Mesothelial cell of epicardium (in vitro differentiated cells): ENCODE measurements around the gene CAMKK2. TPM values are rescaled to one million over a fixed set of nuclear protein-coding genes. Genes with fewer than 3 reads are reported as not detected.
"Not testable (repeated sequence)": the region's sequence is repeated elsewhere in the genome, so short reads cannot be mapped to it uniquely, and the experiment has no call there.

Experiments
- DNase-seq, 2 experiments: peaks; one replicate each; pipeline ENCODE4 v3.0.0; 2021; ENCODE audit warnings: low spot score in 2 of 2; ENCODE audit not compliant: unreplicated experiment in 2 of 2
- H3K27ac Mint-ChIP-seq: 2 replicates; pipeline ENCODE4 v1.8.0; 2021; ENCODE audit warnings: mixed read lengths
- H3K27me3 Mint-ChIP-seq: 2 replicates; pipeline ENCODE4 v1.8.0; 2021; ENCODE audit warnings: low read depth, mixed read lengths
- H3K36me3 Mint-ChIP-seq: 2 replicates; pipeline ENCODE4 v1.8.0; 2021; ENCODE audit warnings: mixed read lengths
- H3K4me1 Mint-ChIP-seq: 2 replicates; pipeline ENCODE4 v1.8.0; 2021; ENCODE audit warnings: mixed read lengths
- H3K4me3 Mint-ChIP-seq: 2 replicates; pipeline ENCODE4 v1.8.0; 2021; ENCODE audit warnings: mild to moderate bottlenecking, moderate library complexity, mixed read lengths
- H3K9me3 Mint-ChIP-seq: 2 replicates; pipeline ENCODE4 v1.8.0; 2021; ENCODE audit warnings: mixed read lengths
- CTCF ChIP-seq: fragments of 200-600 bp; sonication (generic); IDR thresholded peaks from one replicate; pipeline ENCODE4 v1.5.0; 2021; ENCODE audit warnings: antibody characterized with exemption; ENCODE audit not compliant: unreplicated experiment
- total RNA-seq: library from RNA; stranded (reverse); gene quantifications from 3 replicates; pipeline ENCODE4 v1.2.1, GENCODE V29; 2021

Gene CAMKK2
- total RNA-seq, 1 donor from 2014 or later, result 27.6 TPM

GRCh38 chr12:121228919-121229665, 67.4 kb downstream of the CAMKK2 start:
- Mint-ChIP-seq H3K4me1 (peaks cover 7% of the 10 kb centered on the region), H3K9me3 (no peaks in the 10 kb centered on the region), H3K27ac (no peak overlapping the region), H3K27me3 (no peaks in the 10 kb centered on the region), H3K4me3 (no peak overlapping the region), H3K36me3 (peaks cover 4% of the 10 kb centered on the region)
- no peak for TF ChIP-seq CTCF
- DNase-seq, result no peak

GRCh38 chr12:121227294-121227693, 69.2 kb downstream of the CAMKK2 start:
- H3K36me3 Mint-ChIP-seq, result peaks cover 10% of the 10 kb centered on the region
- H3K27ac Mint-ChIP-seq, result peak overlapping the region; percentile 93
- no peak for DNase-seq
- no peak for TF ChIP-seq CTCF
- H3K4me3 Mint-ChIP-seq, result no peak overlapping the region
- H3K9me3 Mint-ChIP-seq, result no peaks in the 10 kb centered on the region
- H3K4me1 Mint-ChIP-seq, result peaks cover 7% of the 10 kb centered on the region
- H3K27me3 Mint-ChIP-seq, result no peaks in the 10 kb centered on the region

GRCh38 chr12:121226871-121227270, 69.6 kb downstream of the CAMKK2 start:
- not testable (repeated sequence) for H3K27me3 Mint-ChIP-seq

GRCh38 chr12:121226399-121226798, 70.1 kb downstream of the CAMKK2 start:
- no peak for TF ChIP-seq CTCF
- Mint-ChIP-seq H3K4me1 (peaks cover 7% of the 10 kb centered on the region), H3K27me3 (no peaks in the 10 kb centered on the region), H3K27ac (no peak overlapping the region), H3K36me3 (peaks cover 13% of the 10 kb centered on the region), H3K4me3 (no peak overlapping the region), H3K9me3 (no peaks in the 10 kb centered on the region)
- no peak for DNase-seq

More at GRCh38 chr12:121226871-121227270, 69.6 kb downstream of the CAMKK2 start:
- H3K9me3 Mint-ChIP-seq, H3K4me1 Mint-ChIP-seq, DNase-seq, H3K4me3 Mint-ChIP-seq: not testable (repeated sequence)
- peak overlapping the region; percentile 93 for H3K27ac Mint-ChIP-seq
- H3K36me3 Mint-ChIP-seq, result peaks cover 12% of the 10 kb centered on the region

GRCh38 chr12:121224591-121224990, 71.9 kb downstream of the CAMKK2 start:
- no peak overlapping the region for H3K4me3 Mint-ChIP-seq
- no peaks in the 10 kb centered on the region for H3K9me3 Mint-ChIP-seq
- H3K4me1 Mint-ChIP-seq, result peaks cover 7% of the 10 kb centered on the region
- no peaks in the 10 kb centered on the region for H3K27me3 Mint-ChIP-seq
- no peak for DNase-seq
- H3K36me3 Mint-ChIP-seq, result peaks cover 13% of the 10 kb centered on the region
- TF ChIP-seq CTCF, result no peak
- H3K27ac Mint-ChIP-seq, result no peak overlapping the region

- no peaks in the 10 kb centered on the region for H3K9me3 Mint-ChIP-seq
- peaks cover 7% of the 10 kb centered on the region for H3K4me1 Mint-ChIP-seq
- no peak overlapping the region for H3K27ac Mint-ChIP-seq
- peaks cover 18% of the 10 kb centered on the region for H3K36me3 Mint-ChIP-seq
- H3K4me3 Mint-ChIP-seq, result no peak overlapping the region
- no peaks in the 10 kb centered on the region for H3K27me3 Mint-ChIP-seq
- no peak for TF ChIP-seq CTCF
- no peak for DNase-seq
Measured at GRCh38 chr12:121223292-121224285, 72.9 kb downstream of the CAMKK2 start.
